ENCODE measurements around the gene PTPRN2. TPM values are rescaled to one million over a fixed set of nuclear protein-coding genes. Genes with fewer than 3 reads are reported as not detected.
"Not testable (repeated sequence)": the region's sequence is repeated elsewhere in the genome, so short reads cannot be mapped to it uniquely, and the experiment has no call there.

Gene PTPRN2
- polyA plus RNA-seq, 4 donors, result 7.4 to 9.6 (median 8.8) TPM

GRCh38 chr7:158236400-158236799 is 351.2 kb downstream of the PTPRN2 start:
- DNase-seq (ENCODE audit: low read depth in 4 of 4, low spot score in 3 of 4), result no peak

GRCh38 chr7:158235862-158236261 is 351.8 kb downstream of the PTPRN2 start:
- DNase-seq (ENCODE audit: low read depth in 4 of 4, low spot score in 3 of 4), result no peak

DNA sequence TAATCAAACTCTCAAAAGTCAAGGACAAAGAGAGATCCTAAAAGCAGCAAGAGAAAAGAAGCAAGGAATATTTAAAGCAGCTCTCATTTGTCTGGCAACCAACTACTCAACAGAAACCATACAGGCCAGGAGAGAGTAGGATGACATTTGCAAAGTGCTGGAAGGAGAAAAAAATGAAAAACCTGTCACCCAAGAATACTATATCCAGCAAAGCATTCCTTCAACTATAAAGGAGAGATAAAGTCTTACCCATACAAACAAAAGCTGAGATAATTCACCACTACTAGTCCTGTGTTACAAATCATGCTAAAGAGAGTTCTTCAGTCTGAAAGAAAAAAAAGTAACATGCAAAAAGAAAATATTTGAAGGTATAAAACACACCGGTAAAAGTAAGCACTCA is 357.7 kb downstream of the PTPRN2 start:
- no peak for DNase-seq (ENCODE audit: low read depth in 4 of 4, low spot score in 3 of 4)

DNA sequence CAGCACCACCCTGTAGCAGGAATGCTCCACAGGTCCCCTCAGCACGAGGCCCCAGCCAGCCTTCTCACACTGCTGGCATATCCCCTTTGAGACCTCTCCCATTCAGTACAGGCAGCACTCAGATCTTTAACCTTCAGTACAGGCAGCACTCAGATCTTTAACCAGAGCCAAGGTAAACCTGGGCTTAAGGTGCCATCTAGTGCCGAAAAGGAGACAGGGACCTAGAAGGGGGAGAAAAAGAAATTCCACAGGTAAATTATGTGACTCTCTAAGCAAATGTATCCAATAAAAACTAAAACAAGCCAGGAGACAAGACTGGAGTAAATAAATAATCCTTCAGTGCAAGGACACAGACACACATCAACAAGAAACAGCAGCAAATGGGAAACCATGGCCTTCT is 358.6 kb downstream of the PTPRN2 start:
- no peak for DNase-seq (ENCODE audit: low read depth in 4 of 4, low spot score in 3 of 4)

- no peak for DNase-seq (ENCODE audit: low read depth in 4 of 4, low spot score in 3 of 4)
Observed at GRCh38 chr7:158228131-158228530, 359.5 kb downstream of the PTPRN2 start.

- no peak for DNase-seq (ENCODE audit: low read depth in 4 of 4, low spot score in 3 of 4)
Observed at GRCh38 chr7:158227258-158227984, 360.2 kb downstream of the PTPRN2 start.

- no peak for DNase-seq (ENCODE audit: low read depth in 4 of 4, low spot score in 3 of 4)
Observed at GRCh38 chr7:158216198-158216597, 371.4 kb downstream of the PTPRN2 start.

DNA sequence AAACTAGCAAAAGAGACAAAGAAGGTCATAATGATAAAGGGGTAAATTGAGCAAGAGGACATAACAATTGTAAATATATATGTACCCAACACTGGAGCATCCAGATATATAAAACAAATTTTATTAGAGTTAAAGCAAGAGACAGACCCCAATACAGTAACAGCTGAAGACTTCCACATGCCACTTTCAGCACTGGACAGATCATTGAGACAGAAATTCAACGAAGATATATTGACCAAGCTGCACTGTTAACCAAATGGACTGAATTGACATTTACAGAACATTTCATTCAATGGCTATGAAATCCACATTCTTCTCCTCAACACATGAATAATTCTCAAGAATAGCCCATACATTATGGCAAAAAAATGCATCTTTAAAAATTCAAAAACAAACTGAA is 378.2 kb downstream of the PTPRN2 start:
- DNase-seq (ENCODE audit: low read depth in 4 of 4, low spot score in 3 of 4), result no peak

DNA sequence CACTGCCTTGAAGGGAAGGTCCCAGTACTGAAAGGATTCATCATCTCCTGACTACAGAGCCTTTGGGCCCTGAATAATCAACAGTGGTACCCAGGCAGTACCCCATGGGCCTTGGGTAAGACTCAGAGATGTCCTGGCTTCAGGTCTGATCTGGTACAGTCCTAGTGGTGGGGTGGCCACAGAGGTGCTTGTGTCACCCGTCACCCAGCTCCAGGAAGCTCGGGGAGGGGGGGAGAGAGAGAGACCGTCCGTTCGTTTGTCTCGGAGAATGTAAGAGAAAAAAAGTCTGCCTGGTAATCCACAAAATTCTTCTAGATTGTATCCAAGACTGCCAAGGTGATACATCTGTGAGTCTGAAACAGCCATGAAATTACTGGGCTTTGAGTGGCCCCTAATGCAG is 381.3 kb downstream of the PTPRN2 start:
- DNase-seq (ENCODE audit: low read depth in 4 of 4, low spot score in 3 of 4), result no peak

DNA sequence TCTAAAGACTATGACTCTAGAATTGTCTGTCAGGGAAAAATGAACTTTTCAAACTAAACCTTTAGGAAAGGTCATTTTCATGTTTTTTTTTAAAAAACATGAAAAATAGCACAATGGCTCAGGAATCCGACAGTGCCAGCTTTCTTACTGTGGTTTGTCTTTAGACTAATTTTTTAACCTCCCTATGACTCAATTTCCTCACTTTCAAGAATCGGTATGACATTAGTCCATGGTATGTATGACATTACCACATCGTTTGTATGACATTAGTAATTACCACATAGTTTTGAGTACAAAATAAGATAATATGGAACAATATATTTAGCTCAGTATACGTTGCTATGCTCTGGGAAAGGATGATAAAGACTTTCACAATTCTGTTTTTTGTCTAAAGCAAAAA is 383.2 kb downstream of the PTPRN2 start:
- DNase-seq (ENCODE audit: low read depth in 4 of 4, low spot score in 3 of 4), result no peak

DNA sequence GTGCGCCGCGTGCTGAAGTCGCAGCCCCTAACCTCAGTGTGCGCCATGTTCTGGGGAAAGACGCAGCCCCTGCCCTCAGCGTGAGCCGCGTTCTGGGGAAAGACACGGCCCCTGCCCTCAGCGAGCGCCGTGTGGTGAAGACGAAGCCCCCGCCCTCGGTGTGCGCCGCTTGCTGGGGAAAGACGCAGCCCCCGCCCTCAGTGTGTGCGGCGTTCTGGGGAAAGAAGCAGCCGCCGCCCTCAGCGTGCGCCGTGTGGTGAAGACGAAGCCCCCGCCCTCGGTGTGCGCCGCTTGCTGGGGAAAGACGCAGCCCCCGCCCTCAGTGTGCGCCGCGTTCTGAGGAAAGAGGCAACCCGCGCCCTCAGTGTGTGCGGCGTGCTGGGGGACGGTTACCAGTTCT is 383.7 kb downstream of the PTPRN2 start:
- DNase-seq (ENCODE audit: low read depth in 4 of 4, low spot score in 3 of 4), result not testable (repeated sequence)

DNA sequence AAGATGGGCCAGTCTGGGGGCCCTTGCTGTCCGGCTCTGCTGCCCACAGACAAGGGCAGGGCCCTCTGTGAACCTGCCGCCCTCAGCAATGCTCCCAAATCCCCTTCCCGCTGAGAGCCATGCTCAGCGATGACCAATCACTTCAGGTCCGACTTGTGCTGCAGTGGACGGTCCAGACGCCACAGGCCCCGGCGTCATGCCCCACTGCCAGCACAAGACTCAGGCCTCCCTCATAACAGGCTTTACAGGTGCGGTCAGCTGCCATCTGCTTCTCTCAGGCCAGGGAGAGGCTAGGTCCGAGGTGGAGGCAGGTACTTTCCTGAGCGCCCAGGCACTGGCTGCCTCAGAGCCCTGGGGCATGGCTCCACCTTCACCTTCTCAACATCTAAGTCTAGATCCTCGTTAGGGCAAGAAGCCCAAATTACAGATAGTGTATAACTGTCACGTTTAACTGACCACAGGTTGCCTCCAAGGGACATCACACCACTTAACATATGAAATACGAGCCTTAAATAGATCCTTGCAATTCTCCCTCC is 393.2 kb downstream of the PTPRN2 start:
- DNase-seq (ENCODE audit: low read depth in 4 of 4, low spot score in 3 of 4), result no peak

GRCh38 chr7:158193446-158193845 is 394.2 kb downstream of the PTPRN2 start:
- DNase-seq (ENCODE audit: low read depth in 4 of 4, low spot score in 3 of 4), result no peak

- no peak for DNase-seq (ENCODE audit: low read depth in 4 of 4, low spot score in 3 of 4)
Observed at GRCh38 chr7:158192956-158193355, 394.7 kb downstream of the PTPRN2 start.

- DNase-seq (ENCODE audit: low read depth in 4 of 4, low spot score in 3 of 4), result no peak
Observed at GRCh38 chr7:158192184-158192835, 395.3 kb downstream of the PTPRN2 start.

DNA sequence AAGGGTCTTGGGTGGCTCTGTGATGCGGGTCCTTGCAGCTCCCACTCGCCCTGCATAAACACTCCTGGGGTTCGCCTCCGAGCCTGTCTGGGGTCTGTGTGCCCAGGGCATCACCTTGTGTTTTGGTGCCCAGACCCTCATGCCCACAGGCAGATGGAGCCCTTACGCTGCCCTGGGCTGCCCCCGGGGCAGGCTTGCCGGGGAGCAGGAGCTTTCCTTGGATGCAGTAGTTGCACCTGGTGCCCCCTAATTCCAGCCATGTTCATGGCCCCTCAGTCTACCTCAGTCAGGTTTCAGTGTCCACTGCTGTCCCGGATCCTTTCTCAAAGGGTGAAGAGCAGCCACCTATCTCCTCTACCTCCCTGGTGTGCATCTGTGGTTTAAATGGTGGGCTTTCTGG is 396.0 kb downstream of the PTPRN2 start:
- DNase-seq (ENCODE audit: low read depth in 4 of 4, low spot score in 3 of 4), result no peak

- DNase-seq (ENCODE audit: low read depth in 4 of 4, low spot score in 3 of 4), result no peak
Observed at GRCh38 chr7:158190756-158191155, 396.9 kb downstream of the PTPRN2 start.

DNA sequence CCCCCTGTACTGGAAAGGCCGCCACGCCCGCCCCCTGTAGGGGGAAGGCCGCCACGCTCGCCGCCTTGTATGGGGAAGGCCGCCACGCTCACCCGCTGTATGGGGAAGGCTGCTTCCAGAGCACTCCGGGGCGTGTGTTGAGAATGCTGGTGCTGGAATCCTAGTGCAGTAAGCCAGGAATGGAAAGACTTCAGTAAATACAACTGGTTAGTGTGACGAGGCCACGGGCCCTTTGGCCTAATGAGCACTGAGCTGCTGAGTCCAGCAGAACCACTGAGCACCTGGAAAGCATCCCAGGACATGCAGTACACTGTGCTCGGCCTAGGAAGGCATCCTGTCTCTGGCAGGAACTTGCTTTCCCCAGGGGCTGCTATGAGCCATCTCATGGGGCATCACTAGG is 398.9 kb downstream of the PTPRN2 start:
- no peak for DNase-seq (ENCODE audit: low read depth in 4 of 4, low spot score in 3 of 4)

DNA sequence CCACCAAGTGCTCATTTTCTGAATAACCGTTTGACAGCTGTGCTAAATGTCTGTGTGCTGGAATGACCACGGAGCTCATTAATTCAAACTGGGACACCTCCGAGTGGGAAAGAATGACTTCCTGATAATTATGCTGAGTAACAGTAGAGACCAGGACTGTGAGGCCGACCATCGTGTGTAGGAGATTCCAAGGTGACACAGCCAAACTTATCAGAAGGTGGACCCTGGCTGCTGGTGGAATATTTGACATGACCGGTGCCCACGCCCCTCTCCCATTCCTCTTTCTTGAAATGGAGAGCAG is 400.0 kb downstream of the PTPRN2 start:
- no peak for DNase-seq (ENCODE audit: low read depth in 4 of 4, low spot score in 3 of 4)

DNA sequence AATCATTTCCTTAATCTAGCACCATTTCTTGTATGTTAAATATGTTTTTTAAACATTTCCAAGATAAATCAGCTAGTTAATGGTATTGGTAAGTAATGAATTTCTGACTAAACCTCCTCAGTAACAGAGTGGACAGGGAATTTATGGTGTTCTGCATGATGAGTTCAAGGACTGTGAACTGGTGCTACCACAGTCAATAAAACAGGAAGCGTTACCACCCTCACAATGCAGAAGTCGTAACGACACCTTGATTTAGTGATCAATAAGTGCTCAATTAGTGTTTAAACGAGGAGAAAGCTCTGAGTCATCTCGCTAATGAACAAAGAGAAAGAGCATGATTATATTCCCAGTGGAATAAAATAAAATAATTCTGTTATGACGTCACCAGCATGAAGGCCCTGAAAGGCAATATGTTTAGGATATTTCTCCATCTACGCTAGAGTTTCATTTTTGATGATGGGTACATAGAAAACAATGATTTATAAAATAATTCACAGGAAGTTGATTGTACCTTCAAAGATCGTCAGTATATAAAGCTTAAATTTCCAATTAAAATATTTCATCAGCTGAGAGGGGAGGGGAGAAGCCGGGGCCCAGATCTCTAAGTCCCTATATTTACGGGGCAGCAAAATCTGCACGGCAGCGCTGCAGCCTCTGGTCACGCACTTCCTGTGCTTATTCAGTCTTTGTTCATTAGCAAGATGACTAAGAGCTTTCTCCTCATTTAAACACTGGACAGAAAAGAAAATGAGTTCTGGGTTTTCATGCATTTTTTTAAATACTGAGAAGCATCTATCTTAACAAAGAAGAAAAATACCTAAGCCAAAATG is 400.5 kb downstream of the PTPRN2 start:
- no peak for DNase-seq (ENCODE audit: low read depth in 4 of 4, low spot score in 3 of 4)

DNA sequence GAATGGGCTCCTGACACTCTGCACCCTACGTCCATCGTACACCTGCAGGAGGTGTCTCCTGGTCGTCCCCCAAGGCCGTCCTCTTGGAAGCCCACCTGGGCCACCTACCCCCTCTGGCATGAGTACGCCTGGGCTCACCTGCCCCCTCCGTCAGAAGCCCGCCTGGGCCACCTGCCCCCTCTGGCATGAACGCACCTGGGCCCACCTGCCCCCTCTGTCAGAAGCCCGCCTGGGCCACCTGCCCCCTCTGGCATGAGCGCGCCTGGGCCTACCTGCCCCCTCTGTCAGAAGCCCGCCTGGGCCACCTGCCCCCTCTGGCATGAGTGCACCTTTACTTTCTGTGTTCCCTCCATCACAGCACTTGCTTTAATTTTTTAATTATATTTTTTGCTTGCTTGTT is 401.2 kb downstream of the PTPRN2 start:
- no peak for DNase-seq (ENCODE audit: low read depth in 4 of 4, low spot score in 3 of 4)

- no peak for DNase-seq (ENCODE audit: low read depth in 4 of 4, low spot score in 3 of 4)
Observed at GRCh38 chr7:158185653-158186052, 402.0 kb downstream of the PTPRN2 start.

Measured in right renal pelvis (tissue), 4 donors.